Measurements from ENCODE around the gene PRRG2.

PRRG2 gene

DNA sequence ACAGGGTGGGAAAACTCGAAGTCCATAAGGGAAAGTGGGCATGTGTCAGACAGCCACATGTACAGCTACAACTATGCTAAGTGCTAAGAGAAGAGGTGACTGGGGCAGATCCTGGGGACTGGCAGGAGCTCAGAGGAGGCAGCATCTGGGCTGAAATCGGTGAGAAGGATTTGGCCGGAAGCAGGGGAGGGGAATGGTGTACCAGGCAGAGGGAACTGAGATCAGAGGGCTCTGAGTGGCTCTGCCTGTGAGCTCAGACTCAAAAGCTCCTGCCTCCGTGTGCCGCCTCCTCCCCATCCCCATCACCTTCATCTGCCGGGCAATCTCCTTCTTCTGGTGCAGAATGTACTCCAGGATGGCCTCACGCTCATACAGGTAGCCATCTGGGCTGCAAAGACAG, 22.5 kb upstream of the PRRG2 start:
- H3K9me3 ChIP-seq (ENCODE audit: control insufficient read depth, insufficient read depth, low read length): no peaks in the 10 kb centered on the region
- peaks cover 41% of the 10 kb centered on the region for H3K36me3 ChIP-seq (ENCODE audit: control insufficient read depth, low read length)
- H3K4me1 ChIP-seq (ENCODE audit: control insufficient read depth, low read length): no peaks in the 10 kb centered on the region
- H3F3A ChIP-seq (ENCODE audit: control insufficient read depth, insufficient read depth): no peaks in the 10 kb centered on the region
- H3K79me2 ChIP-seq (ENCODE audit: control insufficient read depth, low read length): peaks cover 3% of the 10 kb centered on the region
- no peak overlapping the region for H3K4me2 ChIP-seq (ENCODE audit: low read length)
- TF ChIP-seq EZH2phosphoT487 (IDR thresholded peaks at IDR 0.05; ENCODE audit: borderline replicate concordance, low read length): no peak
- TF ChIP-seq, protein P1, sequence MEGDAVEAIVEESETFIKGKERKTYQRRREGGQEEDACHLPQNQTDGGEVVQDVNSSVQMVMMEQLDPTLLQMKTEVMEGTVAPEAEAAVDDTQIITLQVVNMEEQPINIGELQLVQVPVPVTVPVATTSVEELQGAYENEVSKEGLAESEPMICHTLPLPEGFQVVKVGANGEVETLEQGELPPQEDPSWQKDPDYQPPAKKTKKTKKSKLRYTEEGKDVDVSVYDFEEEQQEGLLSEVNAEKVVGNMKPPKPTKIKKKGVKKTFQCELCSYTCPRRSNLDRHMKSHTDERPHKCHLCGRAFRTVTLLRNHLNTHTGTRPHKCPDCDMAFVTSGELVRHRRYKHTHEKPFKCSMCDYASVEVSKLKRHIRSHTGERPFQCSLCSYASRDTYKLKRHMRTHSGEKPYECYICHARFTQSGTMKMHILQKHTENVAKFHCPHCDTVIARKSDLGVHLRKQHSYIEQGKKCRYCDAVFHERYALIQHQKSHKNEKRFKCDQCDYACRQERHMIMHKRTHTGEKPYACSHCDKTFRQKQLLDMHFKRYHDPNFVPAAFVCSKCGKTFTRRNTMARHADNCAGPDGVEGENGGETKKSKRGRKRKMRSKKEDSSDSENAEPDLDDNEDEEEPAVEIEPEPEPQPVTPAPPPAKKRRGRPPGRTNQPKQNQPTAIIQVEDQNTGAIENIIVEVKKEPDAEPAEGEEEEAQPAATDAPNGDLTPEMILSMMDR (IDR thresholded peaks at IDR 0.05; ENCODE audit: low read depth, low read length, poor library complexity, severe bottlenecking): no peak
- no peak overlapping the region for H3K27ac ChIP-seq (ENCODE audit: low read depth, low read length)
- no peaks in the 10 kb centered on the region for H3K9me2 ChIP-seq (replicated peaks; ENCODE audit: control insufficient read depth, low read length)
- H3K27me3 ChIP-seq (ENCODE audit: control insufficient read depth, low read length): no peaks in the 10 kb centered on the region
- H3K4me3 ChIP-seq (ENCODE audit: low read length): no peak overlapping the region
- no peaks in the 10 kb centered on the region for H4K20me1 ChIP-seq (ENCODE audit: control insufficient read depth, insufficient read depth, low read depth, low read length)

DNA sequence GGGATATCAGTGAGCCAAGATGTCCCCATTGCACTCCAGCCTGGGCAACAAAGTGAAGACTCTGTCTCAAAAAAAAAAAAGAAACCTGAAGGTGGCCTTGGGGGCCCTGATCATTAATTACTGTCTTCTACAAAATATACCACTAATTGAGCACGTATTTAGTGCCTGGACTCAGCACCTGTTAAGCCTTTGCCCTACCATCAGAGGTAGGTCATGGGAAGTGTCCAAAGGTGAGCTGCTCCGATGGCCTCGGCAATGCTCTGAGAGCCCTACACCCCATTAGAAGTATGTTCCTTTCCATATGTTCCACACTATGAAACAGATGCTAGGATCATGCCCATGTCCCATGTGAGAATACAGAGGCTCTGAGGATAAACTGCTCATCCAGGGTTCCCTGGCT, 21.7 kb upstream of the PRRG2 start:
- H3K27me3 ChIP-seq (ENCODE audit: control insufficient read depth, low read length): no peaks in the 10 kb centered on the region
- no peaks in the 10 kb centered on the region for H3K9me3 ChIP-seq (ENCODE audit: control insufficient read depth, insufficient read depth, low read length)
- H3K27ac ChIP-seq (ENCODE audit: low read depth, low read length): no peak overlapping the region
- H3F3A ChIP-seq (ENCODE audit: control insufficient read depth, insufficient read depth): no peaks in the 10 kb centered on the region
- TF ChIP-seq, protein P1 (IDR thresholded peaks at IDR 0.05; ENCODE audit: low read depth, low read length, poor library complexity, severe bottlenecking): no peak
- H3K4me1 ChIP-seq (ENCODE audit: control insufficient read depth, low read length): no peaks in the 10 kb centered on the region
- no peaks in the 10 kb centered on the region for H3K9me2 ChIP-seq (replicated peaks; ENCODE audit: control insufficient read depth, low read length)
- no peaks in the 10 kb centered on the region for H4K20me1 ChIP-seq (ENCODE audit: control insufficient read depth, insufficient read depth, low read depth, low read length)
- H3K4me2 ChIP-seq (ENCODE audit: low read length): no peak overlapping the region
- H3K36me3 ChIP-seq (ENCODE audit: control insufficient read depth, low read length): peaks cover 41% of the 10 kb centered on the region
- H3K4me3 ChIP-seq (ENCODE audit: low read length): no peak overlapping the region
- H3K79me2 ChIP-seq (ENCODE audit: control insufficient read depth, low read length): peaks cover 7% of the 10 kb centered on the region

DNA sequence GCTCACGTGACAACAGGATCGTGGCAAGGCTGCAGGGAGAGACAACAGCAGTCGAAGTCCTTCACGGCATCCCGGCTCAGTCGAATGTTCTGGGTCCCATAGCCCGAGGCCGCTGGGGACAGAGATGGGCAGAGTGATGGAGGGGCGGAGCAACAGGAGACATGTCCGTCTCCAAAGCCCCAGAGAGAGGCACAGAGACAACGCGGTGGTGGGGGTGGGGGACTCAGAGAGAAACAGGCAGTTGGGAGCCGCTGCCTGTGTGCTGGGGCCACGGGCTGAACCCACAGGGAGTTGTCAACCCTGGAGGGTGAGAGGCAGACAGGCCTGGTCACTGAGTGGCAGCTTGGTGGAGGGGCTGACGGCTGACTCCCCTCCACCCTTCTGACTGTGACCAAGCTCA, 21.2 kb upstream of the PRRG2 start:
- H3K9me2 ChIP-seq (replicated peaks; ENCODE audit: control insufficient read depth, low read length): no peaks in the 10 kb centered on the region
- no peak overlapping the region for H3K4me3 ChIP-seq (ENCODE audit: low read length)
- TF ChIP-seq EZH2phosphoT487 (IDR thresholded peaks at IDR 0.05; ENCODE audit: borderline replicate concordance, low read length): no peak
- TF ChIP-seq, protein P1 (IDR thresholded peaks at IDR 0.05; ENCODE audit: low read depth, low read length, poor library complexity, severe bottlenecking): no peak
- H4K20me1 ChIP-seq (ENCODE audit: control insufficient read depth, insufficient read depth, low read depth, low read length): no peaks in the 10 kb centered on the region
- H3K4me2 ChIP-seq (ENCODE audit: low read length): no peak overlapping the region
- H3K4me1 ChIP-seq (ENCODE audit: control insufficient read depth, low read length): peaks cover under 1% of the 10 kb centered on the region; the same call in 1 of the 2 replicates
- H3K9me3 ChIP-seq (ENCODE audit: control insufficient read depth, insufficient read depth, low read length): no peaks in the 10 kb centered on the region
- no peaks in the 10 kb centered on the region for H3F3A ChIP-seq (ENCODE audit: control insufficient read depth, insufficient read depth)
- no peak overlapping the region for H3K27ac ChIP-seq (ENCODE audit: low read depth, low read length)
- H3K36me3 ChIP-seq (ENCODE audit: control insufficient read depth, low read length): peaks cover 37% of the 10 kb centered on the region
- H3K79me2 ChIP-seq (ENCODE audit: control insufficient read depth, low read length): peaks cover 12% of the 10 kb centered on the region
- H3K27me3 ChIP-seq (ENCODE audit: control insufficient read depth, low read length): no peaks in the 10 kb centered on the region

All from DOHH2 (cell line).